ENCODE measurements around the gene VPS45.
A peak's percentile ranks its signal among the peaks of the same experiment; 100 is the strongest.

VPS45 gene

DNA sequence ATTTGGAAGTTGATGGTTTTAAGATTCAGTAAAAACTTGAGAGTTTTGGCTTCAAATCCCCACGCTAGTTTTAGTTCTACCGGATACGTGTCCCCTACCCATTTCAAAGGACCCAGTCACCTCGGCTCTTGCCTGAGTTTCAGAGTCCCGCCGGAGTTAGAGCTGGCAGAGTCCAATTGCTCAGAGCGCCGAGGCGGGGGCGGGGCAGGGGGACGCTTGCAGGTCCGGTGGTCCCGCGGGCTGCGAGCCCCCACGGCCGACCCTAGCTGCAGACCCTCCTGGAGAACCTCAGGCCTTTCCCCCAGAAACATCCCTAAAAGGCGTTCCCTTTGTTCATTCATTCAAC, 765 bp upstream of the VPS45 start:
- DNase-seq: no peak
- in situ Hi-C loops (cut with HindIII; ENCODE audit: low pct_ligation_motif_present, low pct_unique_long_range_greater_than_20kb, low sequenced_read_pairs): loop anchor here (10.0 kb wide), 1 partner anchor 102 kb away; no protein-coding TSS in a partner anchor

DNA sequence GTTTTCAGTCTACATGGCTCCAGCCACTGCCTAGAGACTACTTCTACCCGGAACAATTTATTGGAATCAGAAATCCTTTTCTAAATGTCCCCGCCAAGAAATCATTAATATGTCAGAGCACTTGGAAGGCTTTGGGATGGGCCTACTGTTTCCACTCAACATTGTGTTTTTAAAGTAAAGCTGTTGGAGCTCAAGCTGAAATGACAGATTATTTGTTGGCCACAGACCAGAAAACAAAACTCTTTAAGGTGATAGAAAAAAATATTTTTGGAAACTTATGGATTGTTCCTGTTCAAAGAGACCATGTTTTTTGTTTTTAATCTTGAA, 496 bp downstream of the VPS45 start:
- in situ Hi-C loops (cut with HindIII; ENCODE audit: low pct_ligation_motif_present, low pct_unique_long_range_greater_than_20kb, low sequenced_read_pairs): loop anchor here (10.0 kb wide), 1 partner anchor 103 kb away; no protein-coding TSS in a partner anchor
- peak; percentile 12 for DNase-seq

GRCh38 chr1:150069923-150070322, 2.3 kb downstream of the VPS45 start:
- DNase-seq: no peak
- in situ Hi-C loops (cut with HindIII; ENCODE audit: low pct_ligation_motif_present, low pct_unique_long_range_greater_than_20kb, low sequenced_read_pairs): loop anchor here (10.0 kb wide), 1 partner anchor 105 kb away; no protein-coding TSS in a partner anchor

DNA sequence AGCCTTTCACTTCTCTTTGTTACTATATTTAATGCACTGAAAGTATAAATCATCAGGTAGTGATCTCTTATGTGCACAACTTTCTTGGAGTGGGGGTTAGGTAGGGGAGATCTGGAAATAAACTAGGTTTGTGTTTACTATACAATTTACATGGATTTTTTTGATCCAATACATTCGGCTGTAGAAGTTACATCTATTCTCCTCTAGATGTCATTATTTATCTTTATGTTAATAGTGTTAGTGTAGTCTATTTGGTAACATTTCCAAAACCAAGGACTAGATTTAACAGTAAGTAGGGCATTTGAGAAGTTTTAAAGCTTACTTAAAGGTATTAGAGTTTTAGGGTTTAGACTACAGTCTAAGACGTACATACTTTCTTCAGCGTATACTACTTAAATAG, 5.4 kb downstream of the VPS45 start:
- in situ Hi-C loops (cut with HindIII; ENCODE audit: low pct_ligation_motif_present, low pct_unique_long_range_greater_than_20kb, low sequenced_read_pairs): no loop called here

DNA sequence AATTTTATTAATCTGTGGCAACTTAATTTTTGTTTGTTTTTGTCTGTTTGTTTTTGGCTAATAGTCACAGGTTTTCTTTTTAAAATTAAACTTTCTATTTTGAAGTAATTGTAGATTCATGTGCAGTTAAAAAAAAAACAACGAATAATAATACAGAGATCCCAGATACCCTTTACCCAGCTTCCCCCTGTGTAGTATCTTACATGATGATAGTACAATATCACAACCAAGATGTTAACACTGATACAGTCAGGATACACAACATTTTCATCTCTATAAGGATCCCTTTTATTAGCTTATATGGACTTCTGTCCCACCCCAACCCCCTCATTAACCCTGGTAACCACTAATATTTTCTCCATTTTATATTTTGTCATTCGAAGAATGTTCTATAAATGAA, 5.9 kb downstream of the VPS45 start:
- no peak for DNase-seq
- in situ Hi-C loops (cut with HindIII; ENCODE audit: low pct_ligation_motif_present, low pct_unique_long_range_greater_than_20kb, low sequenced_read_pairs): no loop called here

More for the DNA sequence above, 5.4 kb downstream of the VPS45 start:
- peak; percentile 55 for DNase-seq

GRCh38 chr1:150076066-150076465, 8.5 kb downstream of the VPS45 start:
- in situ Hi-C loops (cut with HindIII; ENCODE audit: low pct_ligation_motif_present, low pct_unique_long_range_greater_than_20kb, low sequenced_read_pairs): no loop called here
- DNase-seq: no peak

DNA sequence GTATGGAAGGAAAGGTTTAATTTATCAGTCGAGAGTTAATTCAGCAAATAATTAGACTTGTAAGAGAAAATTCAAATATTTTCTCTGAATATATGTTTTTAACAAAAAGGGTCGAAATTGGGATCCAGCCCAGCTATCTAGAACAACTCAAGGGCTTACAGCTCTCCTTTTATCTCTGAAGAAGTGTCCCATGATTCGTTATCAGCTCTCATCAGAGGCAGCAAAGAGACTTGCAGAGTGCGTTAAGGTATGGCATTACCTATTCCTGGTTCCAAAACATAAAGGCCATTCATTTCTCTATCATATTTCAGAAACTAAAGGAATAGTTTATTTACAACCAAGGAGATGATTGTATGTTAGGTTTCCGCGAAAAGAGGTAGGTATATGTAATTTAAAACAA, 9.4 kb downstream of the VPS45 start:
- in situ Hi-C loops (cut with HindIII; ENCODE audit: low pct_ligation_motif_present, low pct_unique_long_range_greater_than_20kb, low sequenced_read_pairs): no loop called here
- no peak for DNase-seq

DNA sequence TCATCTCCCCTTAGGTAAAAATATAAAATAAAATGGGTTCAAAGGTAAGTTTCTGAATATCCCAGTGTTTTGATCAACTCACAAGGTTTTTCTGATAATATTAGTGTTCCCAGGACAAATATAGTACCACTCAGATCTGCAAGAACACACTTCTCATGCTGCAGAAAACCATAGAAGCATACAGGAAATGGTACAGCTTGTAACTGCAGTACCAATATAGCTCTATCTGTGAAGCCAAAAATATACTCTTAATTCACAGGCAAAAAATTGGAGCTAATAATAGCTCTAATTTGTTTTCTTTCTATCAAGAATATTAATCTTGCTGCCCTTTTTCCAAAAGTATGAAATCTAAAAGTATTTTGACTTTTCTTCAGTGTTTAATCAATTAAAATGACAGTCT, 13.2 kb downstream of the VPS45 start:
- in situ Hi-C loops (cut with HindIII; ENCODE audit: low pct_ligation_motif_present, low pct_unique_long_range_greater_than_20kb, low sequenced_read_pairs): no loop called here
- DNase-seq: no peak

DNA sequence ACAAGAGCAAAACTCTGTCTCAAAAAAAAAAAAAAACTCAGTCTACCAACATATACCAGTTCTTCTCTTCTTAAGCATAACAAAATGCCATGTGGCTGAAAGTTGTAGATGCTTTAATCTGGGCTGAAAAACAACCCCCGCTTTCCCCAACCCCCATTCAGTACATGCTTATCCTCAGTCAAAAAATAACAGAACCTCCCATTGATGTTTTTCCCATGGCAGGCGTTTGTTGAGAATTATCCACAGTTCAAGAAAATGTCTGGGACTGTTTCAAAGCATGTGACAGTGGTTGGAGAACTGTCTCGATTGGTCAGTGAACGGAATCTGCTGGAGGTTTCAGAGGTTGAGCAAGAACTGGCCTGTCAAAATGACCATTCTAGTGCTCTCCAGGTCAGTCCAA, 14.9 kb downstream of the VPS45 start:
- in situ Hi-C loops (cut with HindIII; ENCODE audit: low pct_ligation_motif_present, low pct_unique_long_range_greater_than_20kb, low sequenced_read_pairs): no loop called here
- DNase-seq: no peak

DNA sequence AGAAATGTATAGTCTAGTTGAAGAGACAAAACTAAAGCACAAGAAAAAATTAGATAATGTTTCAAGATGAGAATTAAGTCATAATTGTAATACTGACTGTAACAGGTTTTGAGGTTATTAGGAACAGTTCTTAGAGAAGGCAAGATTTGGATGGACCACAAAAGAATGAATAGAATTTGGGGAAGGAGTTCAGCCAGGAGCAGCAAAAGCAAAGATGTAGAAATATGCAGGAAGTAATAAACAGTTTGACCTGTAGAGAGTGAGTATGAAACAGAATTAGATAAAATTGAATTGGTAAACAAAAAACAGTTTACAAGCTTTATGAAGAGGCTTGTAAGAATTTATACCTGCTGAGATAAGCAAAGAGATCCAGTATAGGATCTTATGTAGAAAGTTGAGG, 16.3 kb downstream of the VPS45 start:
- in situ Hi-C loops (cut with HindIII; ENCODE audit: low pct_ligation_motif_present, low pct_unique_long_range_greater_than_20kb, low sequenced_read_pairs): no loop called here
- no peak for DNase-seq

GRCh38 chr1:150085406-150085805, 17.8 kb downstream of the VPS45 start:
- no peak for DNase-seq
- in situ Hi-C loops (cut with HindIII; ENCODE audit: low pct_ligation_motif_present, low pct_unique_long_range_greater_than_20kb, low sequenced_read_pairs): no loop called here

DNA sequence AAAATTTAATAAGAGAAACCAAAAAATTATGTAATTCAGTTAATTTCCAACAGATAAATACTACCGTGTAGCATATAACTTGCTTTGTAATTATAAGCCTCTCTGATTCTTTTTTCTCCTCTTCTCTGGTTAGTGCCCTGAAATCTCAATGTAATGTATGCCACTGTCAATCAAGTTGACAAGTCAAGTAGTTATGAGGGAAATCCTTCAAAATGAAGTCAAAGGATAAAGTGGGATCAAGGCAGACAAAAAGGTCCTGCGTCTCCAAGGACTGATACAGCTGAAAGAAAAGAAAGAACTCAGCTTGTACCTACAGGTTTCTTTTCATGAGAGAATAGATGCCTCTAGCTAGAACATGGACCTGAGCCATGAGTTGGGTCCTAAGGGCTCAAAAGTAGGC, 19.8 kb downstream of the VPS45 start:
- no peak for DNase-seq
- in situ Hi-C loops (cut with HindIII; ENCODE audit: low pct_ligation_motif_present, low pct_unique_long_range_greater_than_20kb, low sequenced_read_pairs): no loop called here

GRCh38 chr1:150089846-150090520, 22.4 kb downstream of the VPS45 start:
- DNase-seq: no peak
- in situ Hi-C loops (cut with HindIII; ENCODE audit: low pct_ligation_motif_present, low pct_unique_long_range_greater_than_20kb, low sequenced_read_pairs): no loop called here

DNA sequence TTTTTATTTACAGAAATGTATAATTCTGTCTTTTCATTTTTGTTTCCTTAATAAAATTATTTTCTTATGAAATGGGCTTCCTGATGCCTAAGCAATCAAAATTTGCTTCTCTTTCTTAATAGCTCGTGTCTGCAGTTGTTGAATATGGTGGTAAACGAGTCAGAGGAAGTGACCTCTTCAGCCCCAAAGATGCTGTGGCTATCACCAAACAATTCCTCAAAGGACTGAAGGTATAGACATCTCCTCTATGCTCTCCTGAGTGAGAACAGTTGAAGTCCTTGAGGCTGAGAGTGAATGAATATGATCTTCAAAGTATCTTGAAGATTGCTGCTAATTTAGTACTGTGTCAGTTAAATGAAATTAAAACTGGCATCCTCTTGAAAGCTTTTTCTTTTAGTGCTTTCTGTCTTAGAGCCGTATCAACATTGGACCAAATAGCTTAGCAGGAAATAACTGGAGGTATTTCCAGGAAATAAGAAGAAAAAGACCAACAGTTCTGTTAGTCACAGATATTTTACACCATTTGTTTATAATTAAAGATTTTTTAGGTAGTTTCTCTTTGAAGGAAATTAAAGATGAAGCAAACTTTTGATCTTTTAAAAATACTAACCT, 24.7 kb downstream of the VPS45 start:
- in situ Hi-C loops (cut with HindIII; ENCODE audit: low pct_ligation_motif_present, low pct_unique_long_range_greater_than_20kb, low sequenced_read_pairs): no loop called here
- DNase-seq: no peak

DNA sequence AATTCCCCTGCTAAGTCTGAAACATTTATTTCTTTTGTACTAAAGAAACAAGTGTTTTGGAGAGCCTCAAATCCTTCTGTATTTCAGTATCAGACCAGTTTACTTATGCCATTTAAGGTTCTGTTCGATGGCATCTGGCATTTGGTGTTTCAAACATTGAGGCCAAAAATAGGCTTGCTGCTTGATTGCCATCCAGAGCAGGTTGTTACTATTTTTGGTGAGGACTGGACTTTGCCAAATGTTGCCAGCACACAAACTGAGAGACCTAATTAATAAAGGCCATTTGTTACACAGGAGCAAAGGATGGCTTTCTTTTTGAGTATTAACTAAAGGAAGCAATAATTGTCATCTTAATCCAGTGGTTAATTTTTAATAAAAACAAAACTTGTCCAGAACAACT, 26.2 kb downstream of the VPS45 start:
- in situ Hi-C loops (cut with HindIII; ENCODE audit: low pct_ligation_motif_present, low pct_unique_long_range_greater_than_20kb, low sequenced_read_pairs): no loop called here
- no peak for DNase-seq

DNA sequence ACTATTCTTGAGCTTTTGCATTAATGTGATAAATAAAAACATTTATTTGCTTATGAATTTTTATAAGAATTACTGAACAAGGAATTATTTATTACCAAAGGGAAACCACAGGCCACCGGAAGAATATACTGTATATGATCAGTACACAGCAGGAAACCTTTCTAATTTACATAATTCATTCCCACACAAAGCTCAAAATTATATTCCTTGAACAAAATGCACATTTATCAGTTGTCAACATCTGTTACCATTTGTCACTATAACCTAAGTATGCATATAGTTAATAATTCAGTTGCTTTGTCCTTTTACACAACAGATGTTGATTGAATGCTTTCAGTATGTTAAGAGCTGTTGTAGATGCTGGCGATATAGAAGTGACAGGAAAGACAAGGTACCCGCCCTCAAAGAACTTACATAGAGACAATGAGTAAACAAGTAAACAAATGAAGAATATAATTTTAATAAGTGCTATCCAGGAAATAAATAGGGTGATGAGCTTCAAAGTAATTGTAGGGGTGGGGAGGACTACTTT, 27.2 kb downstream of the VPS45 start:
- in situ Hi-C loops (cut with HindIII; ENCODE audit: low pct_ligation_motif_present, low pct_unique_long_range_greater_than_20kb, low sequenced_read_pairs): no loop called here
- DNase-seq: no peak

- no peak for DNase-seq
- in situ Hi-C loops (cut with HindIII; ENCODE audit: low pct_ligation_motif_present, low pct_unique_long_range_greater_than_20kb, low sequenced_read_pairs): no loop called here
Observed at GRCh38 chr1:150102986-150103385, 35.4 kb downstream of the VPS45 start.

DNA sequence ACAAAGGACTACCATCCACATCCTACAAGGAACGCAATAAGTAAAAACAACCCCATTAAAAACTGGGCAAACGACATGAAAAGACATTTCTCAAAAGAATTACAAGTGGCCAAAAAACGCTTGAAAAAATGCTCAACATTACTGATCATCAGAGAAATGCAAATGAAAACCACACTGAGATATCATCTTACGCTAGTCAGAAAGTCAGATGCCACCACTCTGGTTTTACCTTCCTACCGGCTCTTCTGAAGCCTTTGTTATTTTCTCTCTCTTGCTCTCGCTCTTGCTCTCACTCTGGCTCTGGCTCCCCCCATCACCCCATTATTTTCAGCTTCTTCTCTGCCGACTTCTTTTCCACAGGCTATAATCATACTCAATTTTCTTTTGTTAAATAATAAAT, 38.8 kb downstream of the VPS45 start:
- in situ Hi-C loops (cut with HindIII; ENCODE audit: low pct_ligation_motif_present, low pct_unique_long_range_greater_than_20kb, low sequenced_read_pairs): no loop called here
- no peak for DNase-seq

- no peak for DNase-seq
- in situ Hi-C loops (cut with HindIII; ENCODE audit: low pct_ligation_motif_present, low pct_unique_long_range_greater_than_20kb, low sequenced_read_pairs): no loop called here
Observed at GRCh38 chr1:150109586-150109985, 42.0 kb downstream of the VPS45 start.

DNA sequence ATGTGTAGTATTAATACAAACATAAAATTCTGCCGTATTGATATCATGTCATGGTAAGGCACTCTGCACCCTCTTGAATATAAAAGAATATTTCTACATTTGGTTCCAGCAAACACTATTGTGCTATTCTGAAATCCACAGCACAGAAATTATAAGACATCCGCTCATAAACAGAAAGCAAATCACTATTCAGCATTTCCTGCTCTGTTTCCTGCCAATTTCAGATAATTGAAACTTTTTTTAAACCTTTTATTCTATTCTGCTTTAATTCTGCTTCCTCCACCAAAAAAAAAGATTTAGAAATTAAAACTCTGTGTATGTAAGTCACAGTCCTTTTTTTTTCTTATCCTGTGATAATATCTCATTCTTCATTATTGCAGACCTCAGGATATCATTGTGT, 42.5 kb downstream of the VPS45 start:
- no peak for DNase-seq
- in situ Hi-C loops (cut with HindIII; ENCODE audit: low pct_ligation_motif_present, low pct_unique_long_range_greater_than_20kb, low sequenced_read_pairs): no loop called here
